ENCODE results near the gene WASF1. TPM values are rescaled to one million over a fixed set of nuclear protein-coding genes. Genes with fewer than 3 reads are reported as not detected.

The WASF1 gene
- total and polyA plus RNA-seq, 7 experiments from 2014 or later = 0.19 to 4.7 (median 0.51) TPM

- Mint-ChIP-seq H3K4me3 (no peak overlapping the region), H3K27ac (no peak overlapping the region), H3K4me1 (peaks cover 0 to 4% (median 0%) of the 10 kb centered on the region in 7 donors), H3K27me3 (peaks cover 0 to 9% (median 0%) of the 10 kb centered on the region in 5 donors), H3K9me3 (no peaks in the 10 kb centered on the region), H3K36me3 (no peaks in the 10 kb centered on the region)
- no peaks in the 10 kb centered on the region for H3K36me3 ChIP-seq (ENCODE audit: control insufficient read depth in 2 of 3, insufficient read depth in 3 of 3, low read length in 3 of 3)
- ChIA-PET POLR2A (no interaction called here), CTCF (no interaction called here)
- no peak overlapping the region for H3K27ac ChIP-seq (ENCODE audit: low read depth, low read length)
- DNase-seq (no peak), ATAC-seq (no peak)
- no peaks in the 10 kb centered on the region for H3K9me3 ChIP-seq (ENCODE audit: control insufficient read depth in 2 of 3, low read length in 3 of 3)
- intact Hi-C loops (cut with micrococcal nuclease) = no loop called here
- H3K4me3 ChIP-seq (ENCODE audit: low read length) = no peak overlapping the region
- H3K4me1 ChIP-seq (ENCODE audit: control insufficient read depth in 2 of 2, insufficient read depth in 2 of 2, low read length in 2 of 2) = no peaks in the 10 kb centered on the region
- no peaks in the 10 kb centered on the region for H3K27me3 ChIP-seq (ENCODE audit: control insufficient read depth in 2 of 2, insufficient read depth in 2 of 2, low read length in 2 of 2)
Measured at GRCh38 chr6:110098511-110099116, 80.9 kb downstream of the WASF1 start.

GRCh38 chr6:110097443-110097842, 82.0 kb downstream of the WASF1 start:
- no peaks in the 10 kb centered on the region for H3K27me3 ChIP-seq (ENCODE audit: control insufficient read depth in 2 of 2, insufficient read depth in 2 of 2, low read length in 2 of 2)
- no peaks in the 10 kb centered on the region for H3K36me3 ChIP-seq (ENCODE audit: control insufficient read depth in 2 of 3, insufficient read depth in 3 of 3, low read length in 3 of 3)
- no peak overlapping the region for H3K4me3 Mint-ChIP-seq
- ChIA-PET POLR2A (no interaction called here), CTCF (no interaction called here)
- no peak overlapping the region for H3K27ac Mint-ChIP-seq
- ATAC-seq = no peak
- no peaks in the 10 kb centered on the region for H3K9me3 Mint-ChIP-seq
- intact Hi-C loops (cut with micrococcal nuclease) = no loop called here
- no peak for DNase-seq
- H3K27ac ChIP-seq (ENCODE audit: low read depth, low read length) = no peak overlapping the region
- H3K4me1 ChIP-seq (ENCODE audit: control insufficient read depth in 2 of 2, insufficient read depth in 2 of 2, low read length in 2 of 2) = no peaks in the 10 kb centered on the region
- H3K36me3 Mint-ChIP-seq = no peaks in the 10 kb centered on the region
- H3K9me3 ChIP-seq (ENCODE audit: control insufficient read depth in 2 of 3, low read length in 3 of 3) = no peaks in the 10 kb centered on the region
- H3K4me3 ChIP-seq (ENCODE audit: low read length) = no peak overlapping the region
- H3K27me3 Mint-ChIP-seq = peaks cover 0 to 15% (median 0%) of the 10 kb centered on the region in 5 donors
- H3K4me1 Mint-ChIP-seq = peaks cover 0 to 4% (median 0%) of the 10 kb centered on the region in 7 donors

GRCh38 chr6:110095935-110096334, 83.5 kb downstream of the WASF1 start:
- no peaks in the 10 kb centered on the region for H3K36me3 Mint-ChIP-seq
- no peaks in the 10 kb centered on the region for H3K9me3 Mint-ChIP-seq
- H3K27ac ChIP-seq (ENCODE audit: low read depth, low read length) = no peak overlapping the region
- no peak overlapping the region for H3K27ac Mint-ChIP-seq
- DNase-seq = no peak
- H3K4me3 ChIP-seq (ENCODE audit: low read length) = no peak overlapping the region
- CTCF ChIA-PET = no interaction called here
- H3K4me1 Mint-ChIP-seq = peaks cover 0 to 2% (median 0%) of the 10 kb centered on the region in 7 donors
- no peaks in the 10 kb centered on the region for H3K4me1 ChIP-seq (ENCODE audit: control insufficient read depth in 2 of 2, insufficient read depth in 2 of 2, low read length in 2 of 2)
- no peak for ATAC-seq
- H3K4me3 Mint-ChIP-seq = no peak overlapping the region
- POLR2A ChIA-PET = no interaction called here
- peaks cover 0 to 17% (median 0%) of the 10 kb centered on the region in 5 donors for H3K27me3 Mint-ChIP-seq
- intact Hi-C loops (cut with micrococcal nuclease) = no loop called here
- no peaks in the 10 kb centered on the region for H3K9me3 ChIP-seq (ENCODE audit: control insufficient read depth in 2 of 3, low read length in 3 of 3)
- H3K36me3 ChIP-seq (ENCODE audit: control insufficient read depth in 2 of 3, insufficient read depth in 3 of 3, low read length in 3 of 3) = no peaks in the 10 kb centered on the region
- no peaks in the 10 kb centered on the region for H3K27me3 ChIP-seq (ENCODE audit: control insufficient read depth in 2 of 2, insufficient read depth in 2 of 2, low read length in 2 of 2)

- CTCF ChIA-PET = no interaction called here
- Histone ChIP-seq H3K36me3 (ENCODE audit: control insufficient read depth in 2 of 3, insufficient read depth in 3 of 3, low read length in 3 of 3) (no peaks in the 10 kb centered on the region), H3K27me3 (ENCODE audit: control insufficient read depth in 2 of 2, insufficient read depth in 2 of 2, low read length in 2 of 2) (no peaks in the 10 kb centered on the region), H3K4me3 (ENCODE audit: low read length) (no peak overlapping the region), H3K27ac (ENCODE audit: low read depth, low read length) (no peak overlapping the region), H3K9me3 (ENCODE audit: control insufficient read depth in 2 of 3, low read length in 3 of 3) (no peaks in the 10 kb centered on the region), H3K4me1 (ENCODE audit: control insufficient read depth in 2 of 2, insufficient read depth in 2 of 2, low read length in 2 of 2) (no peaks in the 10 kb centered on the region)
- no peaks in the 10 kb centered on the region for H3K9me3 Mint-ChIP-seq
- DNase-seq (no peak), ATAC-seq (no peak)
- H3K27me3 Mint-ChIP-seq = peaks cover 0 to 17% (median 0%) of the 10 kb centered on the region in 5 donors
- no peak overlapping the region for H3K27ac Mint-ChIP-seq
- intact Hi-C loops (cut with micrococcal nuclease) = no loop called here
- POLR2A ChIA-PET = no interaction called here
- peaks cover 0 to 2% (median 0%) of the 10 kb centered on the region in 7 donors for H3K4me1 Mint-ChIP-seq
- H3K36me3 Mint-ChIP-seq = no peaks in the 10 kb centered on the region
- H3K4me3 Mint-ChIP-seq = no peak overlapping the region
Measured at GRCh38 chr6:110095101-110095500, 84.4 kb downstream of the WASF1 start.

- Mint-ChIP-seq H3K9me3 (no peaks in the 10 kb centered on the region), H3K36me3 (no peaks in the 10 kb centered on the region), H3K27ac (no peak overlapping the region), H3K4me3 (no peak overlapping the region), H3K4me1 (peaks cover 0 to 2% (median 0%) of the 10 kb centered on the region in 7 donors), H3K27me3 (peaks cover 0 to 17% (median 0%) of the 10 kb centered on the region in 5 donors)
- ATAC-seq (no peak), DNase-seq (no peak)
- H3K4me3 ChIP-seq (ENCODE audit: low read length) = no peak overlapping the region
- CTCF ChIA-PET = no interaction called here
- H3K36me3 ChIP-seq (ENCODE audit: control insufficient read depth in 2 of 3, insufficient read depth in 3 of 3, low read length in 3 of 3) = no peaks in the 10 kb centered on the region
- no peaks in the 10 kb centered on the region for H3K27me3 ChIP-seq (ENCODE audit: control insufficient read depth in 2 of 2, insufficient read depth in 2 of 2, low read length in 2 of 2)
- no peaks in the 10 kb centered on the region for H3K4me1 ChIP-seq (ENCODE audit: control insufficient read depth in 2 of 2, insufficient read depth in 2 of 2, low read length in 2 of 2)
- POLR2A ChIA-PET = no interaction called here
- H3K27ac ChIP-seq (ENCODE audit: low read depth, low read length) = no peak overlapping the region
- H3K9me3 ChIP-seq (ENCODE audit: control insufficient read depth in 2 of 3, low read length in 3 of 3) = no peaks in the 10 kb centered on the region
- intact Hi-C loops (cut with micrococcal nuclease) = no loop called here
Measured at GRCh38 chr6:110093981-110094380, 85.5 kb downstream of the WASF1 start.

GRCh38 chr6:110090876-110091275, 88.6 kb downstream of the WASF1 start:
- Histone ChIP-seq H3K4me1 (ENCODE audit: control insufficient read depth in 2 of 2, insufficient read depth in 2 of 2, low read length in 2 of 2) (no peaks in the 10 kb centered on the region), H3K27me3 (ENCODE audit: control insufficient read depth in 2 of 2, insufficient read depth in 2 of 2, low read length in 2 of 2) (no peaks in the 10 kb centered on the region), H3K4me3 (ENCODE audit: low read length) (no peak overlapping the region), H3K27ac (ENCODE audit: low read depth, low read length) (no peak overlapping the region), H3K9me3 (ENCODE audit: control insufficient read depth in 2 of 3, low read length in 3 of 3) (no peaks in the 10 kb centered on the region), H3K36me3 (ENCODE audit: control insufficient read depth in 2 of 3, insufficient read depth in 3 of 3, low read length in 3 of 3) (no peaks in the 10 kb centered on the region)
- Mint-ChIP-seq H3K27ac (no peak overlapping the region), H3K4me1 (peaks cover 0 to 2% (median 0%) of the 10 kb centered on the region in 7 donors), H3K4me3 (no peak overlapping the region), H3K27me3 (peaks cover 0 to 13% (median 0%) of the 10 kb centered on the region in 5 donors), H3K36me3 (no peaks in the 10 kb centered on the region), H3K9me3 (no peaks in the 10 kb centered on the region)
- intact Hi-C loops (cut with micrococcal nuclease) = no loop called here
- no peak for DNase-seq
- POLR2A ChIA-PET = interaction anchor here (0.5 kb wide), 1 partner anchor 635 kb away, joined by 3 read pairs; the partner anchor contains the start of gene MICAL1
- ATAC-seq = no peak
- CTCF ChIA-PET = no interaction called here

GRCh38 chr6:110089323-110089722, 90.1 kb downstream of the WASF1 start:
- no peaks in the 10 kb centered on the region for H3K4me1 ChIP-seq (ENCODE audit: control insufficient read depth in 2 of 2, insufficient read depth in 2 of 2, low read length in 2 of 2)
- no peaks in the 10 kb centered on the region for H3K36me3 ChIP-seq (ENCODE audit: control insufficient read depth in 2 of 3, insufficient read depth in 3 of 3, low read length in 3 of 3)
- Mint-ChIP-seq H3K27ac (no peak overlapping the region), H3K4me1 (peaks cover 0 to 2% (median 0%) of the 10 kb centered on the region in 7 donors), H3K36me3 (no peaks in the 10 kb centered on the region), H3K9me3 (no peaks in the 10 kb centered on the region), H3K27me3 (peaks cover 0 to 11% (median 4%) of the 10 kb centered on the region in 5 donors), H3K4me3 (no peak overlapping the region)
- intact Hi-C loops (cut with micrococcal nuclease) = no loop called here
- H3K4me3 ChIP-seq (ENCODE audit: low read length) = no peak overlapping the region
- no peaks in the 10 kb centered on the region for H3K9me3 ChIP-seq (ENCODE audit: control insufficient read depth in 2 of 3, low read length in 3 of 3)
- no peaks in the 10 kb centered on the region for H3K27me3 ChIP-seq (ENCODE audit: control insufficient read depth in 2 of 2, insufficient read depth in 2 of 2, low read length in 2 of 2)
- POLR2A ChIA-PET = no interaction called here
- CTCF ChIA-PET = interaction anchor here (1.1 kb wide), 1 partner anchor 49 kb away, joined by 3 read pairs; no protein-coding TSS in a partner anchor
- DNase-seq (no peak), ATAC-seq (no peak)
- no peak overlapping the region for H3K27ac ChIP-seq (ENCODE audit: low read depth, low read length)

All from naive thymus-derived CD4-positive, alpha-beta T cell (primary cell).